Inflammatory macrophage treated with lipopolysaccharide for 4 hours (primary cell): ENCODE measurements around the gene ZNF594.
"Not testable (repeated sequence)": the region's sequence is repeated elsewhere in the genome, so short reads cannot be mapped to it uniquely, and the experiment has no call there.

Experiments used
- DNase-seq: peaks from one replicate; pipeline ENCODE4 v3.0.0-alpha.2; 2020

Gene ZNF594

GRCh38 chr17:5200360-5200759 is 8.7 kb upstream of the ZNF594 start:
- DNase-seq: no peak

GRCh38 chr17:5198472-5198871 is 6.8 kb upstream of the ZNF594 start:
- no peak for DNase-seq

- DNase-seq: no peak
Measured at GRCh38 chr17:5194346-5194745, 2.7 kb upstream of the ZNF594 start.

GRCh38 chr17:5184288-5184687 is 7.4 kb downstream of the ZNF594 start:
- DNase-seq: no peak

- DNase-seq: no peak
Measured at GRCh38 chr17:5183410-5183793, 8.3 kb downstream of the ZNF594 start.

GRCh38 chr17:5182597-5183409 is 8.9 kb downstream of the ZNF594 start:
- DNase-seq: no peak

- no peak for DNase-seq
Measured at GRCh38 chr17:5181509-5182305, 10.0 kb downstream of the ZNF594 start.

GRCh38 chr17:5179003-5179402 is 12.7 kb downstream of the ZNF594 start:
- DNase-seq: no peak

GRCh38 chr17:5175027-5175426 is 16.6 kb downstream of the ZNF594 start:
- DNase-seq: not testable (repeated sequence)

GRCh38 chr17:5165791-5166564 is 25.7 kb downstream of the ZNF594 start:
- DNase-seq: peak; percentile 47

- peak; percentile 72 for DNase-seq
Measured at GRCh38 chr17:5164436-5164835, 27.2 kb downstream of the ZNF594 start.

- DNase-seq: peak; percentile 39
Measured at GRCh38 chr17:5161793-5162192, 29.9 kb downstream of the ZNF594 start.

GRCh38 chr17:5160702-5161101 is 31.0 kb downstream of the ZNF594 start:
- DNase-seq: not testable (repeated sequence)

GRCh38 chr17:5146122-5146521 is 45.5 kb downstream of the ZNF594 start:
- not testable (repeated sequence) for DNase-seq

GRCh38 chr17:5142877-5143276 is 48.8 kb downstream of the ZNF594 start:
- not testable (repeated sequence) for DNase-seq

- DNase-seq: no peak
Measured at GRCh38 chr17:5139458-5139732, 52.3 kb downstream of the ZNF594 start.

GRCh38 chr17:5138616-5139457 is 52.8 kb downstream of the ZNF594 start:
- no peak for DNase-seq

- not testable (repeated sequence) for DNase-seq
Measured at GRCh38 chr17:5138198-5138544, 53.5 kb downstream of the ZNF594 start.

- DNase-seq: not testable (repeated sequence)
Measured at GRCh38 chr17:5137511-5138197, 54.0 kb downstream of the ZNF594 start.

GRCh38 chr17:5136580-5137412 is 54.9 kb downstream of the ZNF594 start:
- DNase-seq: not testable (repeated sequence)
